Ammon's horn (tissue), 1 donor: ENCODE measurements around the gene SP4.
"Not testable (repeated sequence)": the region's sequence is repeated elsewhere in the genome, so short reads cannot be mapped to it uniquely, and the experiment has no call there.

ENCODE experiments used
- DNase-seq: peaks from one replicate; pipeline ENCODE4 v3.0.0-alpha.2; 2016; ENCODE audit warnings: low spot score

The SP4 gene

DNA sequence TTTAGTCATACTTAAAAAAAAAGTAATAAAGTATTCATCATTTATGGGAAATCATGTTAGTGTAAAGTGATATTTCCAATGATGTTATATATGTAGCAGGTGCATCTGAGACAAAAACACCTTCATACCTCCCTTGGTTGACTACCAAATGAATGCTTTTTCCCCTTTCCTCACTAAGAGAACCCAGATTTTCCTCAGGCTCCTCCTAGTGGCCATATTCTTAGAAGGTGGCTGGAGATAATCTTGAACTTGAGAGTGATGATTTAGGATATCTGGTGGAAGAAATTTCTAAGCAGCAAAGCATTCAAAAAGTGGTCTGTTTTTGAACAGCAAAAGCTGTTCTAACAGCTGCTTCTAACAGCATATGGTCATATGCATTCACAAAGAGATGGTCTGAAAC lies 98.1 kb downstream of the SP4 start:
- DNase-seq: no peak

DNA sequence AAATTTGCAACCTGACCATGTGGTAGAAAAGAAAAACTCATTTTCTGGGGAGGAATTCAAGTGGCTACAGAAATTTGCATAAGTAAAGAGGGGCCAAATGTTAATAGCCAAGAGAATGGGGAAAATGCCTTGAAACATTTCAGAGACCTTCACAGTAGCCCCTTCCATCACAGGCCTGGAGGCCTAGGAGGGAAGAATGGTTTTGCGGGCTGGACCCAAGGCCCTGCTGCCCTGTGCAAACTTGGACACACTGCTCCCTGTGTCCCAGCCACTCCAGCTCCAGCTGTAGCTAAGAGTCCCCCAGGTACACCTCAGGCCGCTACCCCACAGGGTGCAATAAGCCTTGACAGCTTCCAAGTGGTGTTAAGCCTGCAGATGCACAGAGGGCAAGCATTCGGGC lies 98.6 kb downstream of the SP4 start:
- DNase-seq: no peak

- not testable (repeated sequence) for DNase-seq
Measured at GRCh38 chr7:21532485-21532884, 104.6 kb downstream of the SP4 start.

GRCh38 chr7:21533646-21534045 lies 105.8 kb downstream of the SP4 start:
- DNase-seq: not testable (repeated sequence)

GRCh38 chr7:21536445-21537118 lies 108.7 kb downstream of the SP4 start:
- not testable (repeated sequence) for DNase-seq

DNA sequence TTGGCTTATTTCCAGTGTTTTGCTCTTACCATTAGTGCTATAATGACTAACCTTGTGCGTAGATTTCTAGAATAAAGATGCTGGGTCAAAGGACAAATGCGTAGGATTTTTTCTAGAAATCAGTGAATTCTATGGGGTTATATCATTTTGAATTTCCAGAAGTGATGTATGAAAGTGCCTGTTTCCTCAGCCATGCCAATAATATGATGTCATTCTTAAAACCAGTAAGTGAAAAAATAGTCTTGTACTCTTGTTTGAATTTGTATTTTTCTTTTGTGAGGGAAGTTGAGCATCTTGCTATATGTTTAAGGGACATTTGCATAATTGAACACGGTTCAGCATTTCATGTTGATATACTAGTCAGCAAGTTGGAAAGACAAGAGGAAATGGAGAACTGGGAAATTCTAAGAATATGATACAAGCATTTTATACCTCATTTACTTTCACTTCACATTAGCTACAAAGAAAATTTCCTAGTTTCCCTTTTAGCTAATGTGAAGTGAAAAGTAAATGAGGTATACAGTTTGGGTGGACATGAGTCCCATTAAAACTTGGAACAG lies 111.1 kb downstream of the SP4 start:
- DNase-seq: no peak

- peak; percentile 4 for DNase-seq
Measured at GRCh38 chr7:21542891-21543527, 115.1 kb downstream of the SP4 start, which contains the start of gene DNAH11. DNAH11 (plus strand) TSS chr7:21543039; CDS start chr7:21543246, 207 bp downstream.

DNA sequence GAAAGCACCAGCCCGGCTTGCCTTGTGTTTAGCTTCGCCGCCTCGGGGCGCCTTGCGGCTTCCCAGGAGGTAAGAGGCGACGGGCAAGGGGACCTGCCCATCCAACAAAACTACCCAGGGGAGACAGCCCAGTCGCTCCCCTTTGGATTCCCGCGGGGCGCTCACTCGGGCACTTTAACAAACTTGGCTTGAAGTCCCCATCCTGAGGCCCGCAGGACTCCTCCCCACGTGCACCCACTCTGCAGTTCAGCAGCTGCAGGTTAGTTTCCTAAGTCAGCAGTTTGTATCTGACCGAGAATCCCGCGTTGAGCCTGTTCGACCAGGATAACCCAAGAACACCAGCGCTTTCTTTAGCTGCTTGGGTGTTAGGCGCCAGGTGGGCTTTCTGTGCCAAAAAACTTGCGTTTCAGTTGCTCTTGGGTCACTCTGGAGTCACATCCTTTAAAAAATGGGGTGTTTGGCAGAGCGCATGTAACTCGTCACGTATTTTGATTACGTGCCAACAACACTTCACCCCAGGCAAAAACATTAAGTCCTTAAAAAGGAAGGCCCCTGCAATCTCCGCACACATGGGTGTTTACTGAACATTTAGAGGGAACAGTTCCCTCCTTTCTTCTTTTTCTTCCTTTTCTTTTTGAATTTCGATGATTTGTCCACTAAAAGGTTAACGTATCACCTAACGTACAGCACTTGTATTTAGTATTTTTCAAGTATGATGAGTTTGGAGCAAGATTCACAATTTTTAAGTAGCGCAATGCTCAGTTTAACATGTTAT lies 115.8 kb downstream of the SP4 start:
- no peak for DNase-seq

- no peak for DNase-seq
Measured at GRCh38 chr7:21544303-21544656, 116.4 kb downstream of the SP4 start.

- no peak for DNase-seq
Measured at GRCh38 chr7:21544715-21545114, 116.8 kb downstream of the SP4 start.

GRCh38 chr7:21547501-21547900 lies 119.6 kb downstream of the SP4 start:
- no peak for DNase-seq

GRCh38 chr7:21548491-21548890 lies 120.6 kb downstream of the SP4 start:
- no peak for DNase-seq

DNA sequence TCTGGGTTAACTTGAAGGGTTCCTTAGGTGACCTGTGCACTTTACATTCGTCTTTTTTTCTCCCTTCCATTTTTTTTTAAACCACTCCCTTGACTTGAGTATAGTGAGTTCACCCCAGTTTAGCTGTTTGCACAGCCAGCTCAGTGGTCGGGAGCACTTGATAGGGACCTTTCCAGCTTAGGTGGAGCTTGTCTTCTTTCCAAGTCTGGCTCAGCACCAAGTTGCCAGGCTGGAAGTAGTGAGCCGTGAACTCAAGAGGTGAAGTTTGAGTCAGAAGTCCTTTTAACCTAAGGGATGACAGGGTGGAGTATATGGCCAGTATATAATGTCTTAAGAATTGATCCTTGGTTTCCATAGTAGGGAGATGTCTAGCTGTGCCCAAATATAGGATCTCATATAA lies 122.2 kb downstream of the SP4 start:
- DNase-seq: no peak

DNA sequence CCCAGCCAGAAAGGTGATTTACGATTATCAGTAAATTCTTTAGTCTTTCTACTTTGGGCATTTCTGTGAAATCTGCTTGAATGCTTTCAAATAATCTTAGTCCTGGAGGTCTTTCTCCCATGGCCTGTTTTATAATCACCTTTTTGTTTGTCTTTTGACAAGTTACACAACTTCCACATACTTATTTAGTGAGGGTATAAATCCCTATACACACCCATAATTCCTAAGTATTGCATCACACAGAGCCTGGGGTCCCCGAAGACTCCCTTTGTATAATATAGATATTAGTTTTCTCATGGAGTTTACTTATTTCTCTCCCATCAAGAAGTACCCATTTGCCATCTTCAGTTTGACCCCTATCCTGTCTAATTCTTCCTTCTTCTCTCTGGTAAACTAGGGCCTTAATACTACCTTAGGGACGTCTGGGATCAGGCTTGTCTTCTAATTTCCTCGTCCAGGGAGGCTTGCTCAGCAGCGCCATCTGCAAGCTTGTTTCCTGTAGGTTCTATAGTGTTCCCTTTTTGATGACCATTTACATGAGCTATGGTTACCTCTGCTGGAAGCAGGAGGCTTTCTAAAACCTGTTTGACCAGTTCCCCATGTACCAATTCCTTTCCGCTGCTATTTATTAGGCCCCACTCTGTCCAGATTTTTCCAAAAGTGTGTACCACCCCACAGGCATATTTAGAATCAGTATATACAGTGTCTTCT lies 123.1 kb downstream of the SP4 start:
- DNase-seq: no peak

DNA sequence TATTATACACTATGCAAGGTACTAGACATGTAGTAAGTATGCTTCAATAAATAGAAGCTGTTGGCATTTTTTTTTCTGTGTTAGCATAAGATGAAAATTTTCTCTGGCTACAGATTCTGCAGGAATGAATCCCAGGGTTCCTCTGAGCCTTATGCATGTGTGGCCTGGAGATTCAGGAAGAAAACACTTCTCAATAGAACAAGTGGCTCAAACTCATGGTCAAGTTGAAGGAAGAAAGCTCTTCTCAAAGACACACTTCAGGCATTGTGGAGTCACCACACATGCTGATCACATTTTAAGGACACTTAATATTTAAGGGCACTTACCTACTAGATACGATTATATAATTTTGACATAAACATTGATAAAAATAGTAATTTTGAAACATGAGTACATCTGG lies 134.5 kb downstream of the SP4 start:
- no peak for DNase-seq
